HG03439 (cell line): Measurements from ENCODE around the gene SNN.

Source experiments
- ATAC-seq: cut with Tn5 transposase; IDR thresholded peaks from one replicate; pipeline ENCODE4 v1.9.1; 2021; ENCODE audit warnings: mild to moderate bottlenecking, moderate library complexity; ENCODE audit not compliant: unreplicated experiment

The SNN gene

GRCh38 chr16:11666103-11667055, 1.9 kb upstream of the SNN start:
- no peak for ATAC-seq

- ATAC-seq: no peak
Measured at GRCh38 chr16:11667221-11667823, 933 bp upstream of the SNN start.

- no peak for ATAC-seq
Measured at GRCh38 chr16:11668623-11669379, 546 bp downstream of the SNN start.

GRCh38 chr16:11669380-11670146, 1.3 kb downstream of the SNN start:
- no peak for ATAC-seq

- no peak for ATAC-seq
Measured at GRCh38 chr16:11670171-11671131, 2.2 kb downstream of the SNN start.

GRCh38 chr16:11671271-11671670, 3.0 kb downstream of the SNN start:
- ATAC-seq: no peak

- no peak for ATAC-seq
Measured at GRCh38 chr16:11671676-11672075, 3.4 kb downstream of the SNN start.

GRCh38 chr16:11672206-11673090, 4.2 kb downstream of the SNN start:
- no peak for ATAC-seq

GRCh38 chr16:11673091-11674000, 5.1 kb downstream of the SNN start:
- no peak for ATAC-seq

- ATAC-seq: no peak
Measured at GRCh38 chr16:11674001-11674817, 6.0 kb downstream of the SNN start.

- ATAC-seq: no peak
Measured at GRCh38 chr16:11674818-11675560, 6.7 kb downstream of the SNN start.

GRCh38 chr16:11675561-11676511, 7.6 kb downstream of the SNN start:
- no peak for ATAC-seq

- ATAC-seq: no peak
Measured at GRCh38 chr16:11676799-11677198, 8.5 kb downstream of the SNN start.

GRCh38 chr16:11677451-11677951, 9.2 kb downstream of the SNN start:
- no peak for ATAC-seq
